ENCODE measurements around the gene PHGDH.
"Not testable (repeated sequence)": the region's sequence is repeated elsewhere in the genome, so short reads cannot be mapped to it uniquely, and the experiment has no call there.

Gene PHGDH

GRCh38 chr1:119697598-119697997 is 14.1 kb upstream of the PHGDH start:
- DNase-seq (ENCODE audit: low read depth, low spot score), result no peak

GRCh38 chr1:119700326-119700725 is 11.4 kb upstream of the PHGDH start:
- no peak for DNase-seq (ENCODE audit: low read depth, low spot score)

GRCh38 chr1:119701659-119702058 is 10.1 kb upstream of the PHGDH start:
- DNase-seq (ENCODE audit: low read depth, low spot score), result no peak

GRCh38 chr1:119702384-119702783 is 9.3 kb upstream of the PHGDH start:
- no peak for DNase-seq (ENCODE audit: low read depth, low spot score)

- no peak for DNase-seq (ENCODE audit: low read depth, low spot score)
Observed at GRCh38 chr1:119703666-119704450, 7.9 kb upstream of the PHGDH start.

- not testable (repeated sequence) for DNase-seq (ENCODE audit: low read depth, low spot score)
Observed at GRCh38 chr1:119706599-119706998, 5.1 kb upstream of the PHGDH start.

GRCh38 chr1:119711356-119711803 is 354 bp upstream of the PHGDH start:
- not testable (repeated sequence) for DNase-seq (ENCODE audit: low read depth, low spot score)

- no peak for DNase-seq (ENCODE audit: low read depth, low spot score)
Observed at GRCh38 chr1:119712342-119713038, 756 bp downstream of the PHGDH start.

- DNase-seq (ENCODE audit: low read depth, low spot score), result no peak
Observed at GRCh38 chr1:119713039-119713748, 1.5 kb downstream of the PHGDH start.

GRCh38 chr1:119713749-119714456 is 2.2 kb downstream of the PHGDH start:
- DNase-seq (ENCODE audit: low read depth, low spot score), result no peak

GRCh38 chr1:119714583-119714982 is 2.8 kb downstream of the PHGDH start:
- no peak for DNase-seq (ENCODE audit: low read depth, low spot score)

- DNase-seq (ENCODE audit: low read depth, low spot score), result no peak
Observed at GRCh38 chr1:119715542-119715941, 3.8 kb downstream of the PHGDH start.

- no peak for DNase-seq (ENCODE audit: low read depth, low spot score)
Observed at GRCh38 chr1:119718409-119718808, 6.7 kb downstream of the PHGDH start.

GRCh38 chr1:119718972-119719371 is 7.2 kb downstream of the PHGDH start:
- no peak for DNase-seq (ENCODE audit: low read depth, low spot score)

- no peak for DNase-seq (ENCODE audit: low read depth, low spot score)
Observed at GRCh38 chr1:119720866-119721440, 9.2 kb downstream of the PHGDH start.

- DNase-seq (ENCODE audit: low read depth, low spot score), result no peak
Observed at GRCh38 chr1:119721896-119722295, 10.2 kb downstream of the PHGDH start.

- no peak for DNase-seq (ENCODE audit: low read depth, low spot score)
Observed at GRCh38 chr1:119724611-119725218, 13.0 kb downstream of the PHGDH start.

- no peak for DNase-seq (ENCODE audit: low read depth, low spot score)
Observed at GRCh38 chr1:119725626-119726025, 13.9 kb downstream of the PHGDH start.

GRCh38 chr1:119727991-119728390 is 16.3 kb downstream of the PHGDH start:
- DNase-seq (ENCODE audit: low read depth, low spot score), result no peak

GRCh38 chr1:119729044-119729443 is 17.3 kb downstream of the PHGDH start:
- DNase-seq (ENCODE audit: low read depth, low spot score), result no peak

- DNase-seq (ENCODE audit: low read depth, low spot score), result no peak
Observed at GRCh38 chr1:119731060-119731459, 19.3 kb downstream of the PHGDH start.
